ENCODE data around the gene PLAA. TPM values are rescaled to one million over a fixed set of nuclear protein-coding genes. Genes with fewer than 3 reads are reported as not detected.
"Not testable (repeated sequence)": the region's sequence is repeated elsewhere in the genome, so short reads cannot be mapped to it uniquely, and the experiment has no call there.

Gene PLAA
- polyA plus RNA-seq, 3 donors: 40.5 to 43.1 (median 41.0) TPM

DNA sequence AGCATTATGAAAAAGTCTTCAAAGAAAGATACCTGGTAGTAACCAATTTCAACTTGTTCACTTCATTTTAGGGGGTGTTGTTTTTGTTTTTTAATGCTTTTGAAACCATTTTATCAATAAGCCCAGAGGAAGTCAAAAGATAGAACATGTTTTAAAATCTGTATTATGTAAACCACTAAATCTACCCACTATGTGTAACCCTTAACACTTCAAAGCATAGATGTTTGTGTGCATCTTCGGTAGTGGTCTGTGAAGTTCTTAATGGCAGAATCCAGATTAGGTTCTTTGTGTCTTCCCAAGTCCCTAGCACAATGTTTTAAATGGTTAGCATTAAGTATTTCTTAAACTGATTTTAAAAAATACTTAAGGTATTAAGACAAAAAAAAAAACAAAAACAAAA lies 6.3 kb downstream of the PLAA start:
- no peak for DNase-seq

DNA sequence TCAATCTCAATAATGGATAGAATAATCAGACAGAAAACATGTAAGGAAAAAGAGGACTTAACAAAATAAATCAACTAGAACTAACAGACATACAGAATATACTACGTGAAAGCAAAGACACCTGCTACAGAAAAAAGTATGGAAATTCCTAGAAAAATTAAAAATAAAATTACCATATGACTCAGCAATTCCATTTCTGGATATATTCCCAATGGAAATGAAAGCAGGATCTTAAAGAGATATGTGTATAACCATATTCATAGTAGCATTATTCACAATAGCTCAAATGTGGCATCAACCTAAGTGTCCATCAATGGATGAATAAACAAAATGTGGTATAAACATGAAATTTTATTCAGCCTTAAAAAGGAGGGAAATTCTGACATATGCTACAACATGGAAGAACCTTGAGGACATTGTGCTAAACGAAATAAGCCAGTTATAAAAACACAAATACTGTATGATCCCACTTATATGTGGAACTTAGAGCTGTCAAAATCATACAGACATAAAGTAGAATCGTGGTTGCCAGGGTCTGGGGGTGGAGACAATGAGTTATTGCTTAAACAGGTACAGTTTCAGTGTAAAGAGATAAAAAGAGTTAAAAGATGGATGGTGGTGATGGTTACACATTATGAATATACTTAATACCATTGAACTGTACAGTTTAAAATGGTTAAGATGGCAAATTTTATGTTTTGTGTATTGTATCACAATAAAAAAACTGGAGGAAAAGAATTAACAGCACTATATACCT lies 6.9 kb downstream of the PLAA start:
- DNase-seq: no peak

DNA sequence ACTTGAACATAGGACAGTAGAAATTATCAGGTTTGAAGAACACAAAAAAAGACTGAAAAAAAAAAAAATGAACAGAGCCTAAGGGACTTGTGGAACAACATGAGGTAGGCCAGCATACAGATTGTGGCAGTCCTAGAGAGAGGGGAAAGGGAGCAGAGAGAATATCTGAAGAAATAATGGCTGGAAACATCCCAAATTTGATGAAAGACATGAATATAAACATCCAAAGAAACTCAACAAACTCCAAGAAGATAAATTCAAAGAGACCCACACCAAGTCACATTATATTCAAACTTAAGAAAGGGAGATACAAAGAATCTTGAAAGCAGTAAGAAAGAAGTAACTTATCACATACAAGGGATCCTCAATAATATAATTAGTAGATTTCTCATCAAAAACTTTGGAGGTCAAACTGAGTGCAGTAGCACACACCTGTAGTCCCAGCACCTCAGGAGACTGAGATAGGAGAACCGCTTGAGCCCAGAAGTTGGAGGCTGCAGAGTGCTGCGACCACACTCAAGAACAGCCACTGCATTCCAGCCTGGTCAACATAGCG lies 9.1 kb downstream of the PLAA start:
- no peak for DNase-seq

DNA sequence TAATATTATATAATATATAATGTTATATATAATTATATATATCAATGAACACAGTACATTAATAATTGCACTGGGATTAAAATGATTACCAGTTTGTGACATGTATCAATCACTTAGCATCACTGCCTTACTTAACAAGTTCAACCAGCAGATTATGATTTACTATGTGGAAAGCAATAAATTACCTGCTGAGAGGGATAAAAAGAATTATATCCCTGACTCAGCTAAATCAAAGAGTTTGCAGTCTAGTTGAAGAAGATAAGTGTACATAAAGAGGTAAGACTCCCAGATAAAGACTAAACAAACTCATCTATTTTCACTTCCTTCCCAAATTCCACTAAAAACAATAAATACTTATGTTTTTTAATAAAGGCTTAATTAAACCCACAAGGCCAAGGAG lies 11.2 kb downstream of the PLAA start:
- DNase-seq: no peak

DNA sequence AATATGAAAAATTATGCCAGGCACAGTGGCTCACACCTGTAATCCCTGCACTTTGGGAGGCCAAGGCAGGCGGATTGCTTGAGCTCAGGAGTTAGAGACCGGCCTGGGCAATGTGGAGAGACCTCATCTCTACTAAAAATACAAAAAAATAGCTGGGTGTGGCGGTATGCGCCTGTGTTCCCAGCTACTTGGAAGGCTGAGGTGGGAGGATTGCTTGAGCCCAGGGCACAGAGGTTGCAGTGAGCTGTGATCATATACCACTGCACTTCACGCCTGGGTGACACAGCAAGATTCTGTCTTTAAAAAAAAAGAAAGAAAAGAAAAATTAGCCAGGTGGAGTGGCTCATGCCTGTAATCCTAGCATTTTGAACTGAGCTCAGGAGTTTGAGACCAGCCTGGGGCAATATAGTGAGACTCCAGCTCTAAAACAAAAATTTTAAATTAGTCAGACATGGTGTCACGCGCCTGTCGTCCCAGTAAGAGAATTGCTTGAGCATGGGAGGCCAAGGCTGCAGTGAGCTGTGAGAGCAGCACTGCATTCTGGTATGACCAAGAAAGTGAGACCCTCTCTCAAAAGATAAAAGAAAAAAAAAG lies 18.0 kb downstream of the PLAA start:
- DNase-seq: peak; percentile 4

DNA sequence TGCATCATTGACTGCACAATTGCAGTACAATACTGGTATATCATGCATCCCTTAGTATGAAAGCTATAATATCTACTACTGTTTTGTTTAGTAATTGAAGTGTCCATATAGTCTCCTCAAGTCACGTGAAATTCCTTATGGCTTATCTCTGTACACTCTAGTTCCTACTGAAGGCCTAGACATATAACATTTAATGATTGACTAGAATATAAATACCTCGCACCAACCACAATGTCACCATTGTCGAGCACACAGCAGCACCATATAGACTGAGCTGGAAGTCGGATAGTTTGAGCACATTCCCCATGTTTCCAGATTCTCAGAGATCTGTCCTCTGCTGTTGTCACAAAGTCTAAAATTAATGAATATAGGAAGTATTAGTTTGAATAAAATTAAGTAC lies 21.4 kb downstream of the PLAA start:
- no peak for DNase-seq

DNA sequence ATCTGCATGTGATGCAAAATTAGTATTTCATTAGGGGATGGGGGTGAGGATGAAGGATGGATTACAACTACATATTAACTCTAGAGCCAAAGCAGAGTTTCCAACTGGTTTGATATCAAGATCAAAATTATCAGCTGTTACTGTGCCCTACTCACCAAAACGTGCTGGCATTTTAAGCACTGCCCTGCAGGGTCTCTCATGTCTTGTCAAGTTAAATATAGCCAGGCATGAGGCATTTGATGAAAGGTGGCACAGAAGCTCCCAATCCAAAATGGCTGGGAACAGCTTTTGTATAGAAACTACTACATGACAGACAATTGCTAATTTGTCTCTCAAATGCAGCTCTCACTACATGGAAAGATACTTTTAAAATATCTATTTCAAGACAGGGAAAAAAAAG lies 27.3 kb downstream of the PLAA start:
- DNase-seq: no peak

DNA sequence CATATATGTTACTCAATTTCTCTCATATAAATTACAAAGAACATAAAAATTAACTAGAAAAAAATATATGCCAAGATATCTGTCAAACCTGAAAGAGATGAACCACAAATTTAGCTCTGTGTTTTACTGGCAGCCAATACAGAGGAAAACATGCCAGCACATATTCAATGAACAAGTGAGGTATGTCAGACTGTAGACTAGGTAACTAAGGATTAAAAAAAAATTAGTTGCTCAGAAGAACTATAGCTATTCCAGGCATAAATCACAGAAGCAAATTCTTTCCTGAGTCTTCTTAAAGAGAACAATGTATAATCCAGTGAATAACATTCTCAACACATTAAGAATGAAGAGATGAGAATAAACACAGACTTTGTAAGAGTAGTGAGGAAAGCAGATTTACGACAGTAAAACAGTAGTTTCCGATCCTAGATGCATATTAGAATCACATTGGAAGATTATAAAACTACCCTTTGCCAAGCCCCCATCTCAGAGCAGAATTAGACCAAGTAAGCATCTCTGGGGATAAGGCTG lies 33.8 kb downstream of the PLAA start:
- DNase-seq: no peak

DNA sequence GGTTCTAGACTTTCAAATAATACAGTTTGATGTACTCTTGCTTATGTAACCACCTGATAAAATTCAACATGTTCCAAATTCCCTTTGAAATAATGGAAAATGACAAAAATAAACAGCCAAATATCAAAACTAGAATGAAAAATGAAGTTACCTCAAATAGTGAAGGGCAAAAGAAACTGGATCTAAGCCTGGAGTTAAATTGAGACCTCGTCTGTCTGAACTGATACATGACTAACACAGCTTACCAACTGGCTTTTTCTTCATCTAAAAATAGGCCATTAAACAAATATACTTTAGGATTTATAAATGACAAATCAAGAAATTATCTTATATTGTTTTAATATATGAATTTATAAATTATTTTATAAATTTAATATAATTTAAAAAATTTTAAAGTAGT lies 42.4 kb downstream of the PLAA start:
- no peak for DNase-seq

DNA sequence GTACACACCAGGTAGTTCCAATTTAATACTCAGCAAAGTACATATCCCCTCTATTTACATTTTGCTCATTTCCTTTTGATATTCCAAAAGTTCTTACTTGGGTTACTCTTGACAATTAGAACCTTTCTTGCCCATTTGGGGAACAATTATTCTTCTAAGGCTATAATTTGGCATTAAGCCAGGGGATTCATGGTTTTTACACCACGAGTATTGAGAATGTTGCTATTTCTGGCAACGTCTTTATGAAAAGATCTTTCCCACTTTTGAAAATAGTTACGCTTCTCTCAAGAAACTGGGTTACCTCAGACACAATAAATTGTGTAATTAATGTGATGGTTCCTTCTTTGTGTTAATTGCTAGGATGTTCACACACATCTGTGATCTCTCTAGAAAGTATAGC lies 43.0 kb downstream of the PLAA start:
- DNase-seq: no peak

DNA sequence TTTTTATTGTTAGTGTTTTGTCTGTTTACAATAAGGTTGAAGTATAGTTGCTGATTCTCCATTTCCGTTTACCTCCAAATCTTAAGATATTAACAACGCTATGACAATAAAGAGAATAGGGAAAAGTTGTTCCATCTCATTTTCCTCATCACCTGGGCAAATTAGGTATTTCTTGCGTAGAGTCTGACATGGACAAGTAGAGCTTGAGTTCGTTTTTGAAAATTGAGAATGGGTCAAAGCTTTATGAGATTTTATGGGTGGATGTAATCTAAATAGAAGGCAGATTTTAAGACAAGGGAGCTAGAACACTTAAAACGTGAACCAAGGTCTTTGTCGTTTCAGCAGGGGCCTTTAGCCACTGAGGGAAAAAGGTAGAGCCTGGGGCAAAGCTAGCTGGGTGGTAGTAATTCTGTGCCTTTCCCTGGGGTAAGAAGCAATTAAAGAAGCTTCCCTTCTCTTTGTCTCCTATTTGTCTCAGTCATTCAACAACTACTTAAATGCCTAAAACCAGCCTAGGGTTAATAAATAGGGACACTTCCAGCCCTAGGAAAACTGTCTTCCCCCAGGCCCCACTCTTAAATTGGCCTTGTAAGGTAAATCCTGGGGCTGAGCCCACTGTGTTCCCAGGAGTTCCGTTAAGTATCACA lies 53.9 kb downstream of the PLAA start:
- DNase-seq: peak; percentile 3

DNA sequence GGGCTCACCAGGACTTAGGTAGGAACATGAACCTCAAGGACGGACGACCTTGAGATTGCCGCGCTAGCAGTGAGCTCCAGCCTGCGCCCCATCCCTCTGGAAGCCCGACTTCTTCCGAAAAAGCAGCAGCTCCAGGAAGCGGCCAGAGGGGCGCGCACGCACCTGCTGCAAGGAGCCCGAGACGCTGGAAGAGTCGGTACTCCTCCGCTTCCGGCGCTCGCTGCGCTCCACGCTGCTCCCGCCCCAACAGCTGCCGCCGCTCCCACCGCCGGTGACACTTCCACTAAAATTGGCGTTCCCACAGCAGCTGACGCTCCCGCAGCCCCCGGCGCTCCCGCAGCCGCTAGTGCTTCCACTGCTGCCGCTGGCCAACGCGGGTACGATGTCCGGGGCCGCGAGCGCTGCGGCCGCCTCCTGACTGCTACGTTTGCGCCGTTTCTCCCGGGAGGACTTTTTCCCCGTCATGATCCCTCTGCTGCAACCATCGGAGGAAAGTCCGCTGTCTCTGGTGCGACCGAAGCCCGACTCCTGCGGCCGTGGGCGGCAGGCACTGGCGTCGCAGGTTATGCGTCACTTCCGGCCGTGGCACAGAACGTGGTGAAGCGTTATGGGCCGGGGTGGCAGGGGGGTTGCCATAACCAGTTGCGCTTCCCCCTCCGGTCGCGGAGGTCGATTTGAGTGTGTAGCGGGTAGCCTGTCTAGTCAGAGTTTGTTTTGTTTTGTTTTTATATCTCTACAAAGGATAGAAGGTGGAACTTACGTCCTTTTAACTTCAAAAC lies 54.6 kb downstream of the PLAA start, which contains the start of gene CAAP1:
CAAP1 (minus strand) TSS at position 552 of the 779 bp plus-strand sequence; CDS start at position 465, 87 bp downstream.
- peak; percentile 95 for DNase-seq

DNA sequence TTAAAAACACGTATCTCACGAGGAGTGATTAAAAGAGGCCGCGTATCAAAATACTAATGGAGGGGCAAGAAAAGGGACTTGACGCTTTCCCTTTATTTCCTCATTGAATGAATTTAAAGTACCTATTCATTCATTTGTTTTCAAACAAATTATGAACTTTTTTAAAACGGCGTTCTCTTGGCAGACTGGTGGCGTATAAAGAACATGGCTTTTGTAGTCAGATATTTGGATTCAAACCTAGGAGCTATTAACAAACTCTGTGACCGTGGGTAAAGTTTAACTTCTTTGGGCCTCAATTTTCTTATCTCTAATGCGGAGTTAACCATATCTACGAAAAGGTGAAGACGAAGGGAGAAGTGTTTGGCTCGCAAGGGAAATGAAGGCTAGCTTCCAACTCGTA lies 55.3 kb downstream of the PLAA start:
- DNase-seq: no peak

DNA sequence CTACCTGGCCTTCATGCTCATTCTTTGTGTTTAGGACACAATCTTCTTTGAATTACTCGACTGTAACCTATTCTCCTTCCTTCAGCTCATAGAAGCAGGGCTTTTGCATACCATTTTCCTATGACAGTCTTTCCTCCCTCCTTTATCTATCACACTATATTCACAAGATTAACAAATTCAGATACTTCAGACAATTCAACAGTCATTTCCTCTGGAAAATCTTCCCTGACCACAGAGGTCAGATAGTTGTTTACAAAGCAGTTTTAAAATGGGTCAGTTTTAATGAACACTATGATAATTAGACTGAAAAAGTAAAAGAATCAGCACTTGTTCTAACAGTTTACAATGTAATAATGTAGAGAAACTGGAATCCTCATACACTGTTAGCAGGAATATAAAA lies 58.8 kb downstream of the PLAA start:
- DNase-seq: no peak

DNA sequence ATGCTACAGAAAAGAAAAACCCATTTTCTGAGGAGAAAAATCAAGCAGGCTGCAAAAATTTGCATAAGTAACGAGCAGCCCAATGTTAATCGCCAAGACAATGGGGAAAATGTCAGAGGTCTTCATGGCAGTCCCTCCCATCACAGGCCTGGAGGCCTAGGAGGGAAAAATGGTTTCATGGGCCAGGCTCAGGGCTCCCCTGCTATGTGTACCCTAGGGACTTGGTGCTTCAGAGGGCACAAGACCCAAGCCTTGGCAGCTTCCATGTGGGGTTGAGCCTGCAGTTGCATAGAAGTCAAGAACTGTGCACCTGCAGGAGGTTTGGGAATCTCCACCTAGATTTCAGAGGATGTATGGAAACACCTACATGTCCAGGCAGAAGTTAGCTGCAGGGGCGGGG lies 64.9 kb downstream of the PLAA start:
- no peak for DNase-seq

DNA sequence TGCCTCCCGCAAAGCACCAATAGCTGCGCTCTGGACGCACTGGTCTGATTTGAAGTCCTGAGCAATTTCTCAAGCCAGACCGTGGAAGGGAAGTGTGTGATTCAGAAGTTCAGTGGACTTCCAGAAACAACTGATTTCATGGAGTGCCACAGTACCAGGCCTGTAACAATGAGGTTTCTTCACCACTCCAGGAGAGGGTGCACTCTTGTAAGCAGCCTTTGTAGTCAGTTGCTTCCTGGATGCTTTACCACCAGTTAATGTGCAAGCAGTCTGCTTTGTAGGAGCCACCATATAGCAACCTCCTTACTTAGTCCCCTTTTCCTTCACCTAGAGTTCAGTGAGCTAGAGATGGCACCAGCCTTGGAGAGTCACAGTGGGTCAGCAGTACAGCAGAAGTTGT lies 66.8 kb downstream of the PLAA start:
- no peak for DNase-seq

DNA sequence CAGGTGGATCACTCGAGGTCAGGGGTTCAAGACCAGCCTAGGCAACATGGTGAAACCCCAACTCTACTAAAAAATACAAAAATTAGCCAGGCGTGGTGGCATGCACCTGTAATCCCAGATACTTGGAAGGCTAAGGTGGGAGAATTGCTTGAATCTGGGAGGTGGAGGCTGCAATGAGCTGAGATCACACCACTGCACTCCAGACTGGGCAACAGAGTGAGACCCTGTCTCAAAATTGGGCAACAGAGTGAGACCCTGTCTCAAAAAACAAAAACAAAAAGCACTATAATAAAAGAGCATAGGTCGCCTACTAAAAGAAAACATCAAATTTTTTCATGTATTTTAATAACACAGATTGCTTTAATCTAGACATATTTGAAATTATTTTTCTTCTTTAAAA lies 71.9 kb downstream of the PLAA start:
- not testable (repeated sequence) for DNase-seq

DNA sequence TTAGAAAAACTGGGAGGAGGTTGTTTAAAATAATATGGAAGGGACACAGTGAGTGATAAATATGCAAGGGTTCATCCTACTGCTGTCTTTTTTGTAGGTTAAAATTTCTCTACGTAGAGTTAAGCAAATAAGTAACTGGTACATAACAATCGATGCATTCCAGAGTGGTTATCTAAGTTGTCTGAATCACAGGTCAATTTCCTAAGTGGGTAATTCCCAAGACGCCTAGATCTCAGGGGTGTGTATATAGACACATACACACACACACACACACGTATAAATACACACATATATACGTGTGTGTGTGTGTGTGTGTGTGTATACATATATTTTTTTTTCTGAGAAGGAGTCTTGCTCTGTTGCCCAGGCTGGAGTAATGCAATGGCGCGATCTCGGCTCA lies 76.8 kb downstream of the PLAA start:
- DNase-seq: no peak

DNA sequence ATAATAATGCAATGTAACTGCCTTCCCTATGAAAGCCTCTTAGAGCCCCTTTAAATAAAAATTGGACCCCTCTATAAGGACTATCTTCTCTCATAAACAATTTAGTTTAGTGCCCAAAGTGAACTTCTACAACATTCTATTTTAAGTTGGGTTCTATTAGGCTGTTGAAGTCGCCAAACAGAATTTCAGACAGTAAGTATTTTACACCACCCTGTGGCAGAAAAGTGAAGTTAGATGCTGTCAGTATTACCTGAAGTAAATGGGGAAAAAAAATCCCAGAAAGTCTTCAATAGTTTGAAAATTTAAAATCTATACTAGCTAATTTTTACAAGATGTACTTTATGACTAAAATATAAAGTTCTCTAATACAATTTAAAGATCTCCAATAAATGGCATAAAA lies 84.0 kb downstream of the PLAA start:
- peak; percentile 15 for DNase-seq

DNA sequence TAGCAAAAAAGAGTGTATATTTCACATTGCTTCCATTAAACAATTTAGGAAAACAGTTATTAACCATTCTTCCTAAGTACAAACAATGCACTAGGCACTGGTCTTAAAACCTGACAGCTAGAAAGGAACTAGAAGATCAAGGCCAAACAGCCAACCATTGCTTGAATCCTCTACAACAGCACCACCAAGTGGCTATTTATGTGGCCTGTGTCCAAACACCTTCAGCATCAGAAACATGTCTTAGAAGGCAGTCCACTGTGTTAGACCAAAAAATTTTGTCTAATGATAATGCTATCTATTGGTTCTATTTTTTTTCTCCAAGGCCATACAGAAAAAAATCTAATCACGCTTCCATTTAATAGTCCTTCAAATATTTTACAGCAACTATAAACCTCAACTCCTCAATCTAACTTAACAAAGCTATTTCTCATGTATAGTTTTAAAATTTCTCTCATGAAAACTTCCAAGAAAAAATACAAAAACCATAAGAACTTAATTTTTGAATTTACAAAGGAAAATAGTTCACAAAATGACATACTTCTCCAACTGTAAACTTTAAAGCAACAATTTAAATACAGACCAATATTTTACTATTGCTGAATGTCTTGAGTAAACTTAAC lies 90.5 kb downstream of the PLAA start:
- DNase-seq: peak; percentile 22

Measured in renal pelvis (tissue), 4 donors.